Transverse colon (tissue), 4 donors: ENCODE results near the gene CALM1.

Experiments
- CTCF ChIP-seq, 5 experiments: fragments of 200-600 bp in 3 of 5; fragments of 450-650 bp in 2 of 5; sonication (generic) in 3 of 5; IDR thresholded peaks; 1 replicate in 2 of 5; 2 replicates in 3 of 5; pipeline ENCODE4 v1.5.1; 2016 to 2017; ENCODE audit warnings: antibody characterized with exemption in 5 of 5, inconsistent platforms in 3 of 5, mild to moderate bottlenecking in 2 of 5, moderate library complexity in 1 of 5
- EP300 ChIP-seq: sonication (generic); formaldehyde crosslinking; IDR thresholded peaks from one replicate; pipeline ENCODE4 v1.6.1; 2017; ENCODE audit warnings: antibody characterized with exemption, low read depth
- POLR2A ChIP-seq: fragments of 450-650 bp; IDR thresholded peaks from one replicate; pipeline ENCODE4 v1.6.1; 2016; ENCODE audit warnings: antibody characterized with exemption, mild to moderate bottlenecking, moderate library complexity
- POLR2AphosphoS5 ChIP-seq, 3 donors: sonication (generic); formaldehyde crosslinking; IDR thresholded peaks; one replicate each; pipeline ENCODE4 v1.6.1; 2016; ENCODE audit warnings: antibody characterized with exemption in 3 of 3

- TF ChIP-seq CTCF (IDR thresholded peaks at IDR 0.05) (no peak), POLR2A (no peak), POLR2AphosphoS5 (IDR thresholded peaks at IDR 0.05) (no peak), EP300 (no peak)
These were observed 43.8 kb downstream of the CALM1 start for GRCh38 chr14:90440592-90440991.
